HG03175 (cell line): ENCODE results near the gene GABBR2.

Source experiments
- ATAC-seq: cut with Tn5 transposase; IDR thresholded peaks from one replicate; pipeline ENCODE4 v1.9.1; 2021; ENCODE audit warnings: mild to moderate bottlenecking, moderate library complexity; ENCODE audit not compliant: unreplicated experiment

GABBR2 gene

DNA sequence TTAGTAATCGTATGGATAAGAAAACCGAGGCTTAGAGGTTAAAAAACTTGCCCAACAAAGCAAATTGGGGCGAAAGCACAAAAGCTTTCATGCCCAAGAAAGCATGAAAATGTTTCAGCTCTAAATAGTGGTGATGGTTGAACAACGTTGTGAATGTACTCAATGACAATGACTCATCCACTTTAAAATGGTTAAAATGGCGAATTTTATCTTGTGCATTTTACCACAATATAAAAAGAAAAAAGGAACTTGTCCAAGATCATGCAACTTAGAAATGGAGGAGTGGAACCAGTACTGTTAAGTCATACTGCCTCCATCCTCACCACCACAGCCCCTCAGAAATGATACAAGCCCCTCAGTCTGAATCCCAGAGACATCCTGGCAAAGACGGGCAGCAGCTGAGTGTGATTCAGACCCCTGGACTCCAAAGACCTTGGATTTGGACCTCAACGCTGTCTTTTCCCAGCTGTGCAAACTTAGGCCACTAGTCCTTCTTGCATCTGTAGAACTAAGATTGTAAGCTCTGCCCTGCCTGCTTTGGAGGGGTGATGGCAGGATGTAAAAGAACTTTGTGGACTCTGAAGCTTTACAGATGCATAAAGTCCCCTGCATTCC, 158.4 kb downstream of the GABBR2 start:
- ATAC-seq, result no peak

DNA sequence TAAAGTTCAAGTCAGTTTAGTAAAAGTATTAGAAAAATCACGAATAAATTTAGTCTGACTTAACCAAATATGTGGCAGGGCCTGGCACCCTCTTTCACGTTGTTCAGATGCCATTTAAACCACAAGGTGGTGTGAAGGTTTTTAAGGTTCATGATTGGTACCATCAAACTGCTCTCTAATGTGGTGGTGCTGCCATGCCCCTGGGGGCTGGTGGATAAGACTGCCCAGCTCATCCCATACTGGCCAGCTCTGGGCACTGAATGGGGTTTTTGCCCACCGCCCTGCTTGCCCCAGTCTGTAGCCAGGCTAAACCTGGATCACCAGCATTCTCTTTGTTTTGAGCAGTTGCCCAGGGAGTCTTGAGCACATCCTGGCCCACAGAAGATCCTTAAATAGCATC, 159.3 kb downstream of the GABBR2 start:
- ATAC-seq, result no peak

DNA sequence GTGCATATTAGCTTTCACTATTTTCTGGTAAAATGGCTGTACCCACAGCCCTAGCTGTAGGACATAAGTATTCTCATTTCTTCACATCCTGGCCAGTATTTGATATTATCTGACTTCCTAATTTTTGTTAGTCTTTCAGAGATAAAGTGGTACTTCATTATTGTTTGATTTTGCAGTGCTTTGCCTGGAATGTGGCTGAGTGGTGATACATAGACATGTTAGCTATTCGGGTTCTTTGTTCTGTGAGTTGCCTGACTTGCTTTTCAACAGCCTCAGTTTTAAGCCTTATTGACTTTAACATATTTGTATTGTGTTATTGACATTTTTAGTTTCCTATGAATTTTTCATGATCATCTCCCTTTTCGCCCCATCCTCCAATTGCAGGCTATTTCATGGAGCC, 161.1 kb downstream of the GABBR2 start:
- no peak for ATAC-seq

DNA sequence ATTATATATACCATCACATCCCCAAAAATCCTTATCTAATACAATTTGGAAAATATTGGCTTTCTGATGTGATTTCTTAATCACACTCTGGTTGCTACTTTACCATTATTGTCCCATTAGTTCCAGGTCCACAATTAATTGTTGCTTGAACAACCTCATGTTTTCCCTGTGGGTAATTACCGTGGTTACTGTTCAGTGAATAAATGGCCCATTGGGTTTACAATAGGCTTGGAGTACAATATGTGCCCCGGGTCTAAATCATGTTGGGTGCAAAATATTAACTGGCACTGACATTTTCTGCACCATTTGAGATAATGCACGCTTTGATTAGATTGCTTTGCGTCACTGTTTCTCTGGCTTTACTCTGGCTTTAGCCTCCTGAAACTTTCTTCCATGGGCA, 163.7 kb downstream of the GABBR2 start:
- no peak for ATAC-seq

DNA sequence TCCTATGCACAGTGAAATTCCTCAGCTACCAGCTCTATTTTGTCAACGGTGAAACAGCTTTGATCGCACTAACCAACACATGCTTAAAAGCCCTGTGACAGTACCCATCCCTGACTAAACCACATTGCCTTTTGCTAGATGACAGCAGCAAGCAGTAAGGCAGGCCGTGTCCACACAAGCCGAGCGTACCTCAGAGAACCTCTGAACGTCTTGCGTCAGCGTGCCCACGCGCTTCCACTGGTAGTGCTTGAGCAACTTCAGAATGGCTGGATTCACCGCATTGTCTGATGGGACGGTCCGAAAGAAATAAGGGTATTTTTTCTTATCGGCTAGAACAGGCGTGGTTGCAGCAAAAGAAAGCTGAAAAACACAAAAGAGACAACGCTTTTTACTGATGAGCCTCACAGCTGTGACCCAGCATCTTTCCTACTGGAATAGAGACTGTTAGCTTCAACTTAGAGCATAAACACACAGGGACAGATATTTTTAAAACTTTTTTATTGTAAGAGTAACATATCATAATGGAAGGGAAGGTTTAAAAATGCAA, 167.0 kb downstream of the GABBR2 start:
- ATAC-seq, result no peak

DNA sequence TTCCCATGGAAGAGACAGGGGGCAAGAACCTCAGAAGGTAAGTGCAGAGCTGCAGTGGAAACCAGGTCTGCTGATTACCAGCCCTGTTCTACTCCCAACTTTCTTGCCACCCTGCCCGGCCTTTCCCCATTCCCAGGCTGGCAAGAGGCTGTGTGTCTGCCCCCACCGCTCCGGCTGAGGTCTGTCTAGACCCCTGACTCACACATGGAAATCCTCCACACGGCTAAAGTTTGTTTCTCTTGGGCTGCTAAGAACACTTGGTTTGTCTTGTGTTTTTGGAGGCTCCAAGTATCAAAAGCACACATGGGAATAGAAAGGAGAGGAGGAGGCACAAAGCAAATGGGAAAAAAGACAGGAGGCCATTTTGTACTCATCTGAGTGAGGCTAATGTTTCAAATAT, 168.3 kb downstream of the GABBR2 start:
- ATAC-seq, result no peak

DNA sequence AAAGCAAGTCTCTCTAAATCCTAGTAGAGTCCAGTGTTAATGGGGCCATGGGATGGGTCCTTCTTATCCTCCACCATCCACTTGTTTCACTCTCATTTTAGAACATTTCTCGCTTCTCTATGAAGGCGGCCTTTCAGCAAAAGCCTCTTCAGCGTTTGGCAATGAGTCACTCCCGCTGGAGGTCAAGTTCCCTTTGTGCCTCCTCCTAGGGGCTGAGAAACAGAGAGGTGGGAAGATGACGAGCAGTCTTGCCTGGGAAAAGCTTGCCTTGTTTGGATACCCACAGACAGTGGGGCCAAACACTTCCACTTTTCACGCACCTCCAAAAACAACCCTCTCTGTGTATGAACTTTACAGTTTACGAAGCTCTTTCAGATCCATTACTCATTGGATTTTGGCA, 168.8 kb downstream of the GABBR2 start:
- ATAC-seq, result no peak

DNA sequence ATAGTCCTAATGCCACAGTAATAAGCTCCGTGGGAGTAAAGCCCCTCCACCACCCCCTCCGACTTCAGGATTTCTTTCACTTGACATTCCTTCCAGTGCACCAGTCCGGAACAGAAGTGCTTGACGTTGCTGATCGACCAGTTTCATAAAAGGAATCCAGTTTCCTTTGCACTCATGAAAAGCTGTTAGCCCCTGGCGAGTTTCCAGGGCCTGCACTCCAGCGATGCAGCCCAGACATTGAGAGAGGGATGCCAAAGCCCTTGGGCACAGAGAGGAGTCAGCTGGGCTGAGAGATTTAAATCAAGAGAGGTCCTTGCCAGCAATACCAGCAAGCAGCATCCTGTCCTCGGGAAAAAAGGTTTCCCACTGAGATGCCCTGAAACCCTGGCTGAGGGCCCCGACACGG, 170.1 kb downstream of the GABBR2 start:
- ATAC-seq, result no peak

DNA sequence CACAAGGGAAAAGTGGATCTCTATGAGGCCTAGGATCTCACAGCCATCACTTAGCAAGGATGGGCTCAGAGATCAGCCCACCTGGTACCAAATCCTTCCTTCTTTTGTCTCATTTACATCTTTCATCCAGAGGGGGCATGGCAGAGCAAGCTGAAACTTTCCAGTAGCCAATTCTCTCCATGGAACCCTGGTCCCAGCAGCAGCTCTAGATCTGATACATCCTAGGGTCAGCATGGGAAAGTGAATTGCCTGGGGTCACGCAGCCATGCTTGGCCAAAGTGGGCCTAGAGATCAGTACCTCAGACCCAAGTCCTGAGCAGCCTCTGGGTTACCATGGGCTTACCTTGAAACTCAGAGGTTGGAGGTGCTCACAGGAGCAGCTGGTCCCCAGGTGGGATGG, 170.5 kb downstream of the GABBR2 start:
- ATAC-seq, result no peak

DNA sequence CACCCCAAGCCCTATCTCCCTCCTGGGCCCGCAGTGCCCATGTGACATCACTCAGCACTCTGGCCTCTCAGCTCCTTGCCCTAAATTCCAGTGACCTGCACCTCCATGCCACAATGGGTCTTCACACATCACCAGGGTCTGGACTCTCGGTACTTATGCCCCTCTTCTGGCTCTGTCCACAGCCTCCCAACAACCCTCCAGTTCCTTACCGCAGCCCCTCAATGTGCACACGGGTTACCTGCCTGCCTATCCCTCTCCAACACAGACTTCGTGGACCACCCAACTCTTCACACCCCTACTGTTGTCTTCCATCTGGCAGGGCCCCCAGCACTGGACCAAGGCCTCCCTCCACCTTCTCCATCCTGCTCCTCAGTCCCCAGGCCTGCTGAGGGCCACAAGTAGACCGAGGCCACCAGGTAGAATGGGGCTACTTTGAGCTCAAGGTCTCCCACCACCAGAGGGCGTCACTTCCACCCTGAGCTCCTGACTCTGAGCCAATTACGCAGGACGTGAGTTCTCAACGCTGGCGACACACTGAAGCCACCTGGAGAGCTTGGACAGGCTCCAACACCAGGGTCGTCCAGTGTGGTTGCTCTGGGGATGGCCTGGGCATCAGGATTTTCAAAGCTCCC, 172.1 kb downstream of the GABBR2 start:
- ATAC-seq, result no peak

DNA sequence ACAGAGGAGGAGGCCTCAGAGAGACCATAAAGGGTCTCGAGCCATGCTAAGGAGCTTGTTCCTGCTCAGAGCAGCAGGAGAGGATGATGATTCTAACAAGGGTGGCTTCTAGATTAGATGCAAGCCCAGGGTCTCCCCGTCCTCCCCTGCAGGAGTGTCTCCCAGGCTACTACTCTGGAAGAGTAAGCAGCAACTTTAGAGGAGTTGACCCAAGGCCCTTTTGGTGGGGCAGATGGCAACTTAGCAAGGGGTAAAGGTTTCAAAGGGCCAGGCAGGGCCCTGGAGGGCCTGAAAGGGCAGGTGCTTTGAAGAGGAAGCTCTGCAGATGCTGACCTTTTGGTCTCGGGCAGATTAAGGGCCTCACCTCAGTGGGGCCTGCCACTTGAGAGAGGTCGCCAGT, 174.9 kb downstream of the GABBR2 start:
- ATAC-seq, result no peak

DNA sequence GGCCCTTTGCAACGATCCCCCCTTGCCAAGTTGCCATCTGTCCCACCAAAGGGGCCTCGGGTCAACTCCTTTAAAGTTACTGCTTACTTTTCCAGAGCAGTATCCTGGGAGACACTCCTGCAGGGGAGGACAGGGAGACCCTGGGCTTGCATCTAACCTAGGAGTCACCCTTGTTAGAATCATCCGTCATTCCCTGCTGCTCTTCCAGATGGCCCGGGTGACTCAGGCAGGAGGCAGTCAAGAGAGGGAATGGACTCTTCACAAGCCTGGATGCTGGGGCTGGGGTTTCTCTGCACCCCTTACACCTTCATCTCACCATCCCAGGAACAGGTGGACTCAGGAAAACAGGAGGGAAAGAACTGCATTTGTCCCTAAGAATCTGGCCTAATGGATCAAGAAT, 175.6 kb downstream of the GABBR2 start:
- no peak for ATAC-seq

DNA sequence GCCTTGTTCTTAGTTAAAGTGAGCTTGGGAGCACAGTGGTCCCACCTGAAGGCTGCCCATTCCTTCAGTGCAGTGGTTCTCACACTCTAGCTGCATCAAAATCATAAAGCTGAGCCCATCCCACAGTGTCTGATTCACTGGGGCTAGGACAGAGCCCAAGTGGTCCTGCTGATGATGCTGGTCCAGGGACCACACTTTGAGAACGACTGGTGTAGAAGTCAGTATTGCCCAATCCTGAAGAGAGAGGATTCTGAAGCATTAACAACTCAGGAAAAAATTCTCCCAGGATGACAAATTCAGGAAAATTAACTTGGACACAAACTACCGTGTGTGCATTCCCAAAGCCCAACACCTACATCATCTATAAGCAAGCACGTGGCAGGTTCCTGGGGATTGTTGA, 176.2 kb downstream of the GABBR2 start:
- no peak for ATAC-seq

DNA sequence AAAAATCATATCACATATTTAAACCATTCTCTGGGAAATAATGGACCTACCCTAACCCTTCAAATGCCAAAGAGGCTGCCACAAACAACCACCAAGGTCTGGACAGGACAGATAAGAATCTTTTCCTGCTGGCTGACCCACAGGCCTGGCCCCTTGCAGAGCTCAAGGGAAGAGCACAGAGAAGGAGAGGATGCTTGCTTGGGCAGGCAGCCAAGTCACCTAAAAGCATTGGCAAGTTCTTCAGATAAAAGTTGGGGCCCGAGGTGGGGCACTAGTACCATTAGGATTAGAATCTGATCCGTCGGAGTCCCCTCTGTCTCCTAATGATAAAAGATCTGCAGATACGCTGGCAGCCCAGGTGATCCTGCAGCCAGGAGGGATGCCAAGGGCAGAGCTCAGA, 176.6 kb downstream of the GABBR2 start:
- no peak for ATAC-seq

DNA sequence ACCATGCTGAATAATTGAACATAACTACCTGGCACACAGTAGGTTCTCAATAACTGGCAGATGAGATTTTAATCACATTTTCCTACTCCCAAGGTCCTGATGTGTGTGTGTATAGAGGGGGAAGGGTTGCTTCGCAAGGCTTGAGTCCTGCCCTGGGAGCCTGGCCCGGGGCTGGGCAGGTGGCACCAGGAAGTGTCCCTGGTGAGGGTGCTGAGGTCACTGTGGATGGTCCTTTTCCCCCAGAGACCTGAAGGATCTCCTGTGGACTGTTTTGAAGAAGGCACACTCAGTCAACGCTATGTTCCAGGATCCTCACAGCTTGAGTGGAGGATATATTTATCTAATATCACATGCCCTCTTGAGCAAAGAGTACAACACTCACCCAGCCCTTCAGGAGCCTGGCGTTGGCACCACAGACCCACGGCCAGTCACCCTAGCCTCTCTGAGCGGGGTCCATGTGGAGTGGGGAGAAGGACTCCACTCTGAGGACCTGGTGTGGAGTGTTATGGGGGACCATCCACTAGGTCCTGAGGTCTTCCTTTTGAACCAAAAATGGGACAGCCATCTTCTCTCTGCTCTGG, 177.8 kb downstream of the GABBR2 start:
- no peak for ATAC-seq

DNA sequence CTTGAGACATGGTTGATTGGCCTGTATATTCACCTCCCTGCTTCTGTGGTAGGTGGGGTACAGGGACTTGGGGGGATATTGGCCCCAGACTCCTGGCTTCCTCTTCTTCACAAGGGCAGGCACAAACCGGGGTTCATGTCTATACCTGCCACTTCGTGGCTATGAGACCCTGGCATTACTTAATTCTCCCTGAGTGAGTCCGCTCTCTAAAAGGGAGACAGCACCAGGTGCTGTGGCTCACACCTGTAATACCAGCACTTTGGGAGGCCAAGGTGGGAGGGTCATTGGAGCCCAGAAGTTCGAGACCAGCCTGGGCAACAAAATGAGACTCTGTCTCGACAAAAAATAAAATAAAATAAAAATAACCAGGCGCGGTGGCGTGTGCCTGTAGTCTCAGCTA, 178.5 kb downstream of the GABBR2 start:
- no peak for ATAC-seq

DNA sequence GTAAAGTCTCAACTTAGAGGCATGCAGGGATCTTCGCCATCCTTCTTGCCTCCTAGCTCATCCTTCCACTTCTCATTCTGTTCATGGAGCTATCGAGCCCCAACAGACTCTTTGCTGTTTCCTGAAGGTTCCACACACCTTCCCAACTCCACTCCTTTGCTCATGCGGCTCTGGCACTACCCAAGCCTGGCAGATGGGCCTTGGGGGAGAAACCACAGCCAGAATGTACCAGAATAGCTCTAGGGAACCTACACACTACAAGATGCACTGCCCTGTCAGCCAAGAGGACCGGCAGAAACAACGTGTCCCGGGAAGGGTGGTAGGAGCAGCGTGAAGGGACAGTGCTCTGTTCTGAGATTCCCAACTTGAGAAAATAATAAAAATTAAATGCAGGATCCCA, 178.9 kb downstream of the GABBR2 start:
- no peak for ATAC-seq

DNA sequence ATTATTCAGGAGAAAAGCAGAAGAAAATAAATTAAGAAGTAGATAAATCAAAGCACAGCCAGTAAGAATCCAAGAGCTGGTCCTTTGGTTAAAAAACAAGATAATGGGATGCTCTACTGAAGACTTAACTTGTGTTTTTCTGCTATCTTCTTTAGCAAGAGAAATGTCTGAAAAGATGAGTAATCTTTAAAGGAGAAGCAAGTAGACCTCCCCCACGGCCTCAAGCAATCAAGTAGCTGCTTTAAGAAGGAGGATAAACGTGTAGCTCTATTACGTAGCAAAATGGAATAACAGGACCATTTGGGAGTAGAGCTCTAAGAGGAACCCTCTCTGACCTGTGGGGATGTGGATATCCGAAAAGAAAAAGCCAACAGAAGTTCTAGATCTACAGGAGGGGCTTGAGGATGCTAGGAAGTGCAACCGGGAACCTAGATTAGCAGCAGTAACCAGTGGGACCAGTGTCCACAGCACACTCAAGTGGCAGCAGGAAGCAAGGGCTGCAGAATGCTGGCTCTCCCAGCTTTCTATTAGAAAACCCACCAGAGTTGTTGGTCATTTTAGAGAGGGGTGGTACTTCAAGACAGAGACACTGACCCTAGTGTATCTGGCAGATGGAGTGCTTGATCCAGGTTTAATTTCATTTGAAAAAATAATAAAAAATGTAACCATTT, 185.4 kb downstream of the GABBR2 start:
- ATAC-seq, result no peak

DNA sequence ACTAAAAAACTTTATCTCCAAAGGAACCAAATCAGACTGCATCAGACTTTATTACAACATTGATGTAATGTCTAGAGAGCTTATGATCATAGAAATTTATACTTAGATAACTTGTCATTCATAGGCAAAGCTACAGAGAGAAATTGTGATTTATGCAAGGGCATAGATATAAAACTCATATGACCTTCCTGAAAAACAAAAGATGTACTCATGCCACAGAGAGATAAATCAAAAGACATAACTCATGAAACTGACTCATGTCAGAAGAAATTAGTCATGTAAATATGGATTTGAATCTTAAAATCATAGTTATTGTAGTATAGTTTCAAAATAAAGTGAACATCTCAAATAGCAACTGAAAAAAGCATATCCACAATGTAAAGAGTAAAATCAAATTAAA, 186.2 kb downstream of the GABBR2 start:
- no peak for ATAC-seq

DNA sequence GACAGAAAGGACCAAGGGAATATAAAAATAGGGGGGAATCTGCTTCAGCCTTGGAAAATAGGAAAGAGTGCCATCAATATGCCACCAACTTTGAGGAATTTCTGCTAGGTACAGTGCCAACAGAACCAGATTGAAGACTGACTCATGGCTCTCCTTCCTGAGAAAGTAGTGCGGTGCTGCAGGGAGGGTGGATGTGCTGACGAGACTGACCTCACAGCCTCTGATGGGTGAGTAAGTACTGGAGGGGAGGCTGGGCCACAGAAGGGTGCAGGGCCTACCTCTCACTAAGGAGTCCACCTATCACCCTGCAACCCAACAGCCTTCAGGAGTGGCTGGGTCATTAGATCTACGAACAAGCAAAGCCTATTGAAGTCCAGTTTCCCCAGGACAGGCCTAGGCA, 187.6 kb downstream of the GABBR2 start:
- ATAC-seq, result no peak

DNA sequence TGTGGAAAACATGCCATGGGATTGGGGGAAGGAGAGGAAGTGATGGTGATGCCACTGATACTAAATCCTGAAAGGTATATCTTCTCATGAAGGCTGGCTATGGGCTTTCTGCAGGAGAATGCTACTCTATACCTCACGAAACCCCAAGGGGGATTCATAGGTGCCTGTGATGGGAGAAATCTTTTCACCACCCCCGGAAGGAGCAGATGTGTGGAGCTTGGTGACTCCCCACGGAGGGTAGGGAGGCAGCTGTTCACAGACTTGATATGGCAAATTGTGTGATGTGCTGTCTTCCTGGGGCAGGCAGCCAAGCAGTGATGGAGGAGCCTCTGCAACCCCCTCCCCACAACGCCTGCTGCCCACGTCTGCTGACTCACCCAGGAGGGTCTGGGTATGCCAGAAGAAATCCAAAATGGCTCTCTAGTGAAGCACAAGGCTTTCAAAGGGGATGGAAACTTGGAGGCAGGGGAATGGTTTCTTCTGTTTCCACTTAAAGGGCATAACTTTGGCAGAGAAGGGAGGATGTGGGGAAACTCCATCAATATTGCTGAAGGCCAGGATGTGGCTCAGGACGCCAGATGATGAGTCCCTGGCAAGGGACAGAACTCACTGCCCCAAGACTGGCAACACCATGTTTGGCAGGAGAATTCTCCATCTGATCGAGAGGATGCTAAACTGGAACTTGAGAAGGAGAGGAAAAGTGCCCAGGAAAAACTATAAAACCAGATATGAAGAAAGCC, 188.3 kb downstream of the GABBR2 start:
- no peak for ATAC-seq
